ENCODE results near the gene GSE1. TPM values are rescaled to one million over a fixed set of nuclear protein-coding genes. Genes with fewer than 3 reads are reported as not detected.

GSE1 gene
- total and polyA plus RNA-seq, 2 experiments from 2014 or later, result 32.4 to 135 TPM

DNA sequence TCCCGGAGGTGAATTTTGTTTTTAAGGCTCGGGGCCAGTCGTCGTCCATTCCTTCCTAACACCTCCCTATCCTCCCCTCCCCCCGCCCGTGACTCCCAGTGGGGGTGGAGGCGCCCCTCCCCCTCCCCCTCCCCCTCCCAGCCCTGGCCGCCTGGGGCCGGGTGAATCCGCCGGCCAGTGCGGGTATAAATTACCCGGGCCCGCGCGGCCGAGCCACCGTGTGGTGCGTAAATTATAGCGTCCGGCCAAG, 2.0 kb upstream of the GSE1 start:
- Histone ChIP-seq H3K27ac (ENCODE audit: low read depth) (peak overlapping the region; percentile 98), H3K36me3 (ENCODE audit: insufficient read depth) (no peaks in the 10 kb centered on the region), H3K9me2 (ENCODE audit: insufficient read depth) (no peaks in the 10 kb centered on the region), H3K4me3 (peak overlapping the region; percentile 84), H3F3A (replicated peaks; ENCODE audit: low read depth) (peaks cover 22% of the 10 kb centered on the region), H4K20me1 (replicated peaks; ENCODE audit: insufficient read depth) (peaks cover 6% of the 10 kb centered on the region; the same call in 1 of the 2 replicates), H3K4me2 (peak overlapping the region; percentile 90), H3K4me1 (ENCODE audit: insufficient read depth) (peaks cover 50% of the 10 kb centered on the region), H2AFZ (no peak overlapping the region), H3K27me3 (ENCODE audit: insufficient read depth) (peaks cover 7% of the 10 kb centered on the region; the same call in 1 of the 2 replicates), H3K79me2 (replicated peaks; ENCODE audit: insufficient read depth) (peaks cover 47% of the 10 kb centered on the region)
- Mint-ChIP-seq H3K27me3 (ENCODE audit: insufficient read depth, low read depth, poor library complexity) (peaks cover 21% of the 10 kb centered on the region), H3K9me3 (no peaks in the 10 kb centered on the region), H3K4me3 (peak overlapping the region; percentile 68), H3K36me3 (ENCODE audit: low read depth) (no peaks in the 10 kb centered on the region; the same call in 2 of the 3 replicates), H3K4me1 (peaks cover 46% of the 10 kb centered on the region), H3K27ac (peak overlapping the region; percentile 96)
- TF ChIP-seq STAT1 (IDR thresholded peaks at IDR 0.05; ENCODE audit: unreplicated experiment), result no peak
- no peak for TF ChIP-seq EZH2phosphoT487 (IDR thresholded peaks at IDR 0.05; ENCODE audit: unreplicated experiment)
- no peak for TF ChIP-seq CTCF (conservative IDR thresholded peaks at IDR 0.05; ENCODE audit: low read depth in 2 of 2)
- TF ChIP-seq ETS1 (IDR thresholded peaks at IDR 0.05), result no peak
- no peak for TF ChIP-seq ZNF331 (CRISPR knock-in tag; IDR thresholded peaks at IDR 0.05; ENCODE audit: low read depth)
- no peak for TF ChIP-seq NANOG (IDR thresholded peaks at IDR 0.05; ENCODE audit: borderline replicate concordance)
- TF ChIP-seq REST (IDR thresholded peaks at IDR 0.05; ENCODE audit: unreplicated experiment), result no peak
- no peak for TF ChIP-seq JUNB (IDR thresholded peaks at IDR 0.05; ENCODE audit: unreplicated experiment)
- TF ChIP-seq, protein P1, sequence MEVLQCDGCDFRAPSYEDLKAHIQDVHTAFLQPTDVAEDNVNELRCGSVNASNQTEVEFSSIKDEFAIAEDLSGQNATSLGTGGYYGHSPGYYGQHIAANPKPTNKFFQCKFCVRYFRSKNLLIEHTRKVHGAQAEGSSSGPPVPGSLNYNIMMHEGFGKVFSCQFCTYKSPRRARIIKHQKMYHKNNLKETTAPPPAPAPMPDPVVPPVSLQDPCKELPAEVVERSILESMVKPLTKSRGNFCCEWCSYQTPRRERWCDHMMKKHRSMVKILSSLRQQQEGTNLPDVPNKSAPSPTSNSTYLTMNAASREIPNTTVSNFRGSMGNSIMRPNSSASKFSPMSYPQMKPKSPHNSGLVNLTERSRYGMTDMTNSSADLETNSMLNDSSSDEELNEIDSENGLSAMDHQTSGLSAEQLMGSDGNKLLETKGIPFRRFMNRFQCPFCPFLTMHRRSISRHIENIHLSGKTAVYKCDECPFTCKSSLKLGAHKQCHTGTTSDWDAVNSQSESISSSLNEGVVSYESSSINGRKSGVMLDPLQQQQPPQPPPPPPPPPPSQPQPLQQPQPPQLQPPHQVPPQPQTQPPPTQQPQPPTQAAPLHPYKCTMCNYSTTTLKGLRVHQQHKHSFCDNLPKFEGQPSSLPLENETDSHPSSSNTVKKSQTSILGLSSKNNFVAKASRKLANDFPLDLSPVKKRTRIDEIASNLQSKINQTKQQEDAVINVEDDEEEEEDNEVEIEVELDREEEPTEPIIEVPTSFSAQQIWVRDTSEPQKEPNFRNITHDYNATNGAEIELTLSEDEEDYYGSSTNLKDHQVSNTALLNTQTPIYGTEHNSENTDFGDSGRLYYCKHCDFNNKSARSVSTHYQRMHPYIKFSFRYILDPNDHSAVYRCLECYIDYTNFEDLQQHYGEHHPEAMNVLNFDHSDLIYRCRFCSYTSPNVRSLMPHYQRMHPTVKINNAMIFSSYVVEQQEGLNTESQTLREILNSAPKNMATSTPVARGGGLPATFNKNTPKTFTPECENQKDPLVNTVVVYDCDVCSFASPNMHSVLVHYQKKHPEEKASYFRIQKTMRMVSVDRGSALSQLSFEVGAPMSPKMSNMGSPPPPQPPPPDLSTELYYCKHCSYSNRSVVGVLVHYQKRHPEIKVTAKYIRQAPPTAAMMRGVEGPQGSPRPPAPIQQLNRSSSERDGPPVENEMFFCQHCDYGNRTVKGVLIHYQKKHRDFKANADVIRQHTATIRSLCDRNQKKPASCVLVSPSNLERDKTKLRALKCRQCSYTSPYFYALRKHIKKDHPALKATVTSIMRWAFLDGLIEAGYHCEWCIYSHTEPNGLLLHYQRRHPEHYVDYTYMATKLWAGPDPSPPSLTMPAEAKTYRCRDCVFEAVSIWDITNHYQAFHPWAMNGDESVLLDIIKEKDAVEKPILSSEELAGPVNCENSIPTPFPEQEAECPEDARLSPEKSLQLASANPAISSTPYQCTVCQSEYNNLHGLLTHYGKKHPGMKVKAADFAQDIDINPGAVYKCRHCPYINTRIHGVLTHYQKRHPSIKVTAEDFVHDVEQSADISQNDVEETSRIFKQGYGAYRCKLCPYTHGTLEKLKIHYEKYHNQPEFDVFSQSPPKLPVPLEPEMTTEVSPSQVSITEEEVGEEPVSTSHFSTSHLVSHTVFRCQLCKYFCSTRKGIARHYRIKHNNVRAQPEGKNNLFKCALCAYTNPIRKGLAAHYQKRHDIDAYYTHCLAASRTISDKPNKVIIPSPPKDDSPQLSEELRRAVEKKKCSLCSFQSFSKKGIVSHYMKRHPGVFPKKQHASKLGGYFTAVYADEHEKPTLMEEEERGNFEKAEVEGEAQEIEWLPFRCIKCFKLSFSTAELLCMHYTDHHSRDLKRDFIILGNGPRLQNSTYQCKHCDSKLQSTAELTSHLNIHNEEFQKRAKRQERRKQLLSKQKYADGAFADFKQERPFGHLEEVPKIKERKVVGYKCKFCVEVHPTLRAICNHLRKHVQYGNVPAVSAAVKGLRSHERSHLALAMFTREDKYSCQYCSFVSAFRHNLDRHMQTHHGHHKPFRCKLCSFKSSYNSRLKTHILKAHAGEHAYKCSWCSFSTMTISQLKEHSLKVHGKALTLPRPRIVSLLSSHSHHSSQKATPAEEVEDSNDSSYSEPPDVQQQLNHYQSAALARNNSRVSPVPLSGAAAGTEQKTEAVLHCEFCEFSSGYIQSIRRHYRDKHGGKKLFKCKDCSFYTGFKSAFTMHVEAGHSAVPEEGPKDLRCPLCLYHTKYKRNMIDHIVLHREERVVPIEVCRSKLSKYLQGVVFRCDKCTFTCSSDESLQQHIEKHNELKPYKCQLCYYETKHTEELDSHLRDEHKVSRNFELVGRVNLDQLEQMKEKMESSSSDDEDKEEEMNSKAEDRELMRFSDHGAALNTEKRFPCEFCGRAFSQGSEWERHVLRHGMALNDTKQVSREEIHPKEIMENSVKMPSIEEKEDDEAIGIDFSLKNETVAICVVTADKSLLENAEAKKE (CRISPR knock-in tag; IDR thresholded peaks at IDR 0.05), result no peak
- TF ChIP-seq CREB1 (CRISPR knock-in tag; IDR thresholded peaks at IDR 0.05; ENCODE audit: low read depth), result no peak; the same call in 1 of the 2 replicates
- no peak for TF ChIP-seq ZNF114 (CRISPR knock-in tag; IDR thresholded peaks at IDR 0.05)
- no peak for TF ChIP-seq POLR2AphosphoS5 (IDR thresholded peaks at IDR 0.05; ENCODE audit: low read depth)
- TF ChIP-seq EZH2 (IDR thresholded peaks at IDR 0.05; ENCODE audit: low read depth, unreplicated experiment), result no peak
- ATAC-seq (no peak; the same call in 1 of the 3 replicates), DNase-seq (ENCODE audit: low spot score) (no peak)
